Activated T-cell treated with anti-CD3 and anti-CD28 coated beads, Interleukin-2, amount 50 U/mL, for 48 hours (primary cell): ENCODE measurements around the gene ZNF287.
"Not testable (repeated sequence)": the region's sequence is repeated elsewhere in the genome, so short reads cannot be mapped to it uniquely, and the experiment has no call there.

Experiments used
- DNase-seq, 2 experiments: peaks; one replicate each; pipeline ENCODE4 v3.0.0-alpha.2; 2020

The ZNF287 gene

DNA sequence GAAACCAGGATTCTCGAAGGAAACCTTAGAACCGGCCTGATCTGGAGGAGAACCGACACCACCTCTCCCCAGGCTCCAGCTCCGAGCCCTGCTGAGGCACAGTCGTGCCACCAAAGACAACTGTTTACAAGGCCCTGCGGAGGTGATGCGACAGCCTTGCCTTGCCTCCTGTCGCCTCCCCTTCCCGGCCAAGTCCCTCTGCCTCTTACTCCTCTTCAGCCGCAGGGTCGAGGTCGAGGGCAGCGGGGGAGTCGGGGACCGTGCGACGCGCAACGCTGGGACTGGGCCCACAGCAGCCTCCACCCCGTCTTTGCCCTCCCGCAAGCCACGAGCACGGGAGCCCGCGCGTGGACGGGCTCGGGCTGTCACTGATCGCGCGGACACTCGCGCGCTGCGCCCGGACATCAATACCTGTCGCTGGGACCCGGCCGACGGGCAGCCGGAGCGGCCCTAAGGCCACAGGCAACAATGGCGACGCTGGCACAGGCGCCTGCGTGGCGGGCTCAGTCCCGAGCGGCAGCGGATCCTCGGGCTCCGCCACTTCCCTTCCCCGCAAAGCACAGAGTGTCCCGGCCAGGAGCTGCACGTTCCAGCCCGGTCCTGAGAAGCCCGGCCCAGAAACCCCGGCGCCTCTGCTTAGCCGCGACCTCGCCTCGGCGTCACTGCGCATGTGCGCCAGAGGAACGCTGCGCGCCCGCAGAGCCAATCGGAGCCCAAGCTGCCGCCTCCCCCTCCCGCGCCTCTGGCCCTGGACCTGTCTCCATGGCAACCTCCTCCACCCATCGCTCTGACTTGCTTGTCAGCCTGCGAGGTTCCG is at the start of gene ZNF287:
TSS of gene ZNF287 (minus strand) at position 664 of the 817 bp plus-strand sequence. CDS start 1,473 bp downstream, outside the sequence.
- DNase-seq, result peak; percentile 89 to 93

DNA sequence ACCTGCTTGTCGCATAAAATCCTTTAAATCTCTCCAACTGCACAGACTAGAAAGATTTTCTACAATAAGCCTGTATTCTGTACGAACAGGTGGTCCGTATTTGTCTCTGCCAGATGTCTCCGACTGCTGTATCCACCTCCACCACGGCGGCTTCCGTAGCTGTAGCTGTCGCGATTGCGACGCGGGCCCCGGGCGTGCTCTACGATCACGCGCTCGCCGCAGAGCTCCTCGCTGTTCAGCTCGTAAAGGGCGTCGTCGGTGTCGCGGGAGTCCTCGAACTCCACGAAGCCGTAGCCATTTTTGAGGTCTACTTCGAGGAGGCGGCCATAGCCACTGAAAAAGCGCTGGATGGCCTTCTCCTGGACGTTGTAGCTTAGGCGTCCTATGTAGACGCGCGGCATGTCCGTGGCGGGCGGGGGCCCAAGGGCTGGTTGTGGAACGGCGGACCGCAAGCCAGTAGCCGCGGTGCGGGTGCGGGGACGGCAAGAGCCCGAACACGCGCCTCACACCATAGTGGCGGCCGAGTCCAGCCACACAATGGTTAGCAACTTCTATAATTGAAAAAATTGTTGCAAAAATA is 48.6 kb upstream of the ZNF287 start:
- DNase-seq, result no peak

DNA sequence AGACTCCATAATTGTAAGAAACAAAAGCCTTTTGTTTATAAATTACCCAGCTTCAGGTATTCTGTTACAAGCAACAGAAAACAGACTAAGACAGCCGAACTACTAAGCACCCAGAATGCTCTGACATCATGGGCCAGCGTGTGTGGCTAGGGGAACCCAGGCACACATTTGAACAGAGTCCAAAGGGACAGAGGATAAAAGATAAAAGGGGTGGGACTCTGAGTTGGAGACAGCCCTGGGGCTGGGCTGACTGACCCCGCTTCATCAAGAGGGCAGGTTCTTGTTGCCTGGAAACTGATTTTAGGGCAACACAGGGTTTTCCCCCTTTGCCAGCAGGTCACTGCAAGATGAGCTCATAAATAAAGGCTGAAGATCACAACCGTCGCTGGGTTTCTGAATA is 30.5 kb upstream of the ZNF287 start:
- DNase-seq, result no peak

DNA sequence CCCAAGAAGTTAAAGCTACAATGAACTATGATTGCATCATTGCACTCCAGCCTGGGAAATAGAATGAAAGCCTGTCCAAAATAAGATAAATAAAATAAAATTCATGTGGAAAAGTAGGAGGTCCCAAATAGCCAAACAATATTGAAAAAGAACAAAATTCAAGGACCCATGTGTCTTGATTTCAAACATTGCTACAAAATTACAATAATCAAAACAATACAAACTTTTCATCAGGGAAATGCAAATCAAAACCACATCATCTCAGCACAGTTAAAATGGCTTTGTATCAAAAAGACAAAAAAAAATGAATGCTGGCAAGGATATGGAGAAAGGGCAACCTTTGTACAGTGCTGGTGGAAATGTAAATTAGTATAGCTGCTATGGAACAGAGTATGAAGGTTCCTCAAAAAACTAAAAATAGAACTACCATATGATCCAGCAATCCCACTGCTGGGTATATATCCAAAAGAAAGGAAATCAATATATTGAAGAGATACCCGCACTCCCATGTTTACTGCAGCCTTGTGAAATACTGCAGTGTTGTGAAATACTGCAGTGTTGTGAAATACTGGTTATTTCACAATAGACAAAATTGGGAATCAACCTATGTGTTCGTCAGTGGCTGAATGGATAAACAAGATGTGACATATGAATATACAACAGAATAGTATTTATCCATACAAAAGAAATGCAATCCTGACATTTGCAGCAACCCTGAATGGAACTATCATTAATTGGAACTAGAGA is 24.5 kb upstream of the ZNF287 start:
- DNase-seq, result no peak

DNA sequence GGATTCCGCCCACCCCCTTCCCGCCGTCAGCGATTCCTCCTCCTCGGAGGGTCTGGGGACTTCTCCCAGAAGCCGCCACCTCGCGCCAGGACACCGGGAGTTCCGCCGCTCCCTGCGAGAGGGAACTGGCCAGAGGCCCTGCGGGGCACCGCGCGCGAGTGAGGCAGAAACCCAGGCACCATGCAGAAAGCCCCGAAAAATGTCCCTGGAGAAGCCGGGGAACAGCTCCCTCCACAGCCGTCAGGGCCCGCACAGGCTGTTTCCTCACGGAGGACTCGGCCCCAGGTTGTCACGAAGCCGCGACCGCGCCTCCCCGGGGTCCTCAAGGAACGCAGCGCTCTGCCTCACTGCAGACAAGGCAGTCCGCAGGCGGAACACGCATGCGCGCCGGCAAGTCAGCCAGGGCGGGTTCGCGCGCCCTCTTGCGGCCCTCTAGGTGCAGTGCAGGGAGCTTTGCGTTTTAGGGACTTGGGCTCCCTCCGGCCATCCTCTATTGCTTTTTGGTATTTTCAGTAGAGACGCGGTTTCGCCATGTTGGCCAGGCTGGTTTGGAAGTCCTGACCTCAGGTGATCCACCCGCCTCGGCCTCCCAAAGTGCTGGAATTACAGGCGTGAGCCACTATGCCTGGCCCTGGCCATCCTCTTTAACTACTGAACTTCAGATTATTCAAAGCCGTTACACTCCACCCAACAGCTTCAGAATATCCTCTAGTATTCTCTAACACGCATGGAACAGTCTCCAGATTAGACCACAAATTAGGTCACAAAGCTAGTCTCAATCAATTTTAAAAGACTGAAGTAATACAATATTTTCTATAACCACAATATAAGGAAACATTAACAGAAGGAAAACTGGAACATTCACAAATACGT is 20.3 kb upstream of the ZNF287 start:
- peak; percentile 96 for DNase-seq

DNA sequence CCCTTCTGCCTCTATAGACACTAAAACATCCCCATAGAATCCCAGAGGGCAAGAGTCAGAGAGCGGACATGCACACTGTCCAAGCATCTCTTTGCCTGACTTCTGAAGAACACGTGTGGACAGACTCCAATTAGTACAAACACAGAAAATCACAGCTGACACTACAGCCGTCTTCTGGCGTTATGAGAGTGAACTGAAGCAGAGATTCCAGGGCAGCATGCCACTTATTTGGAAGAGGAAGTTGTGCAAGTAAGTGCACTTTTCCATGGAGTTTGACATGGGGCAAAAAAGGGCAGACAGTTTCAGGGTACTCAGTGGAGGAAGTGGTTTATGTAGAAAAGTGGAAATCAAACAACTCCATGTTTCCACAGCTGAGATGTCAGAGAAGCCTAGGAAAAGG is 16.8 kb upstream of the ZNF287 start:
- no peak for DNase-seq

DNA sequence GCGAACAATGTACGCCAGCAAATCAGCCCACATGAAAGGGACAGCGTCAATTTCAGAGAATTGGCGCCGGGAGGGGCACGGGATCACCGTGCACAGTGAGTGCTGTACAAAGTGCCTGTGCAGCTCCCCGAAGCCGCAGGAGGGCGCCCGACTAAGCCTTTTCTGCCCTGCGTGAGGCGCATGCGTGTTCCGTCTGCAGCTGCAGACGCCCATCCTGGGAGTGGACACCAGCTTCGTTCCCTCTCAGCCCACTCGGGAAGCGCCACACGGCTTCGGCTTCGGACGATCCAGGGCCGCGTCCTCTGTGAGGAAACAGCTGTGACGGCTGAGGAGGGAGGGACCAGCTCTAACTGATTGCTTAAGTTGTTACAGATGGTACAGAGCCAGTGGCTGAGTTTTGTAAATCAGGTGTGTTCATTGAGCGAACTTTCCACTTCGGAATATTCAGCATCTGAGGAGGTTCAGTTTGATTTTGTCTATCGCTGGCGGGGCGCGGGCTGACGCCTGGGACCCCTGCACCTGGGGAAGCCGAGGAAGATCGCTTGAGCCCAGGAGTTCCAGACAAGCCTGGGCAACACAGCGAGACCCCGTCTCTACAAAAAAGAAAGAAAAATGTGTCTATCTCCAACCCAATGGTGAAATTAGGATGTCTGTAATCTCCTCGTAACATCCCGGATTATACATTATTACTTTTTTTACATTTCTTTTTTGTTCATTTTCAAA is 15.4 kb upstream of the ZNF287 start:
- peak; percentile 95 to 96 for DNase-seq

DNA sequence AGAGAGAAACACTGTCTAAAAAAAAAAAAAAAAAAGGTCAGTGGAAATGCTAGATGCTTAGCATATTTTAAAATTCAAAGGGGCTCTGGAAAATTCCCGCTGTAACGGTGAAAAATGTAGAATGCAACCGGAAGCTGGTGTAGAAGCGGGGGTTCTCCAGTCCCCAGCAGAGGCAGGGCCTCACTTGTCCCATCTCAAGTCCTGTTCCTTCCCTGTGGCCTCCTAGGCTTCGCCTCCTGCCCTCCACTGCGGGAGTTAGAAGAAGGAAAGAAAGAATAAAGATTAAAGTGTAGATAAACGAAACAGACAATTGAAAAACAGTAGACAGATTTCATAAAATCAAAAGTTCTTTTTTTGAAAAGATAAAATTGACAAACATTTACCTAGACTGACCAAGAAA is 14.8 kb upstream of the ZNF287 start:
- DNase-seq, result peak in 1 of 2 experiments; percentile 21

DNA sequence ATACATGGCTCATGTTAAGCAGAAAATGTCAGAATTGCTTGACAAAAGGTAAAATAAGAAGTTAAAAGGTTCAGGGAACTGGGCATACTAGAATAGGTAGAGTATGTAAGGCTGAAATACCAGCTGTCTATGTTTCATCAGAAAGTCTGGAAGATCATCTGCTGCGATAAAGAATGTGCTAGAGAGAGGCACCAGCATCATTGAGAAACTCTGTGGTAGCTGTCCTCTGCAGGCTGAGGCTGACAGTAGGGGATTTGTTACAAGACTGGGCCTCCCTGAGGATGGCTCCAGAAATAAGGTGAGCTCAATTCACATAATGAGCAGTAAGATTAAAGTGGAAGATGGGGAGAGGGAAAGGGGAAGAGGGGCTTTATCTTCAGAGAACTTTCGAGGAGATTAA is 4.5 kb upstream of the ZNF287 start:
- no peak for DNase-seq

DNA sequence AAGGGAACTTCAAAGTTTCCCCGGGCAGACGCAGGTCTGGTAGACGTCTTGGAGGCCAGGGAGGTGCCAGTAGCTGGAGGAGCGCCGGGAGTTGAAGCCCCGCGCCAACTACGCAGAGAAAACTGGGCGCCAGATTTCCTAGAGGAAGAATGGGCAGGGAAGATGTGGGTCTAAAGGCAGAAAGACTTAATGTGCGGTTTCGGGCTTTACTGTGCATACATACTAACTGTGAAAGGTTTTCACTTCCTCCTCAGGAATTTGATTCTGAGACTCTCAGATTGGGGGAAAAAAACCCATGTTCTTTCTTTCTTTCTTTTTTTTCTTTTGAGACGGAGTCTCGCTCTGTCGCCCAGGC is 331 bp upstream of the ZNF287 start:
- DNase-seq, result no peak

DNA sequence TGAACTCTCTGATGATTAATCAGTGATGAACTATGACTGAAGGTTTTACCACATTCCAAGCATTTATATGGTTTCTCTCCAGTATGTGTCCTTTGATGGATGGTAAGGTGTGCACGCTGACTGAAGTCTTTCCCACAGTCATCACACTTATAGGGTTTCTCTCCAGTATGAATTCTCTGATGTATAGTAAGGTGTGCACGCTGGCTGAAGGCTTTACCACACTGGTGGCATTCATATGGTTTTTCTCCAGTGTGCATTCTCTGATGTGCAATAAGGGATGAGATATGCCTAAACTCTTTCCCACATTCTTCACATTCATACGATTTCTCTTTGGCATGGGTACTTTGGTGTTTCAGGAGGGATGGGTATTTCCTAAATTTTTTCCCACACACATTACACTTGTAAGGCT is 16.4 kb downstream of the ZNF287 start:
- DNase-seq, result no peak

DNA sequence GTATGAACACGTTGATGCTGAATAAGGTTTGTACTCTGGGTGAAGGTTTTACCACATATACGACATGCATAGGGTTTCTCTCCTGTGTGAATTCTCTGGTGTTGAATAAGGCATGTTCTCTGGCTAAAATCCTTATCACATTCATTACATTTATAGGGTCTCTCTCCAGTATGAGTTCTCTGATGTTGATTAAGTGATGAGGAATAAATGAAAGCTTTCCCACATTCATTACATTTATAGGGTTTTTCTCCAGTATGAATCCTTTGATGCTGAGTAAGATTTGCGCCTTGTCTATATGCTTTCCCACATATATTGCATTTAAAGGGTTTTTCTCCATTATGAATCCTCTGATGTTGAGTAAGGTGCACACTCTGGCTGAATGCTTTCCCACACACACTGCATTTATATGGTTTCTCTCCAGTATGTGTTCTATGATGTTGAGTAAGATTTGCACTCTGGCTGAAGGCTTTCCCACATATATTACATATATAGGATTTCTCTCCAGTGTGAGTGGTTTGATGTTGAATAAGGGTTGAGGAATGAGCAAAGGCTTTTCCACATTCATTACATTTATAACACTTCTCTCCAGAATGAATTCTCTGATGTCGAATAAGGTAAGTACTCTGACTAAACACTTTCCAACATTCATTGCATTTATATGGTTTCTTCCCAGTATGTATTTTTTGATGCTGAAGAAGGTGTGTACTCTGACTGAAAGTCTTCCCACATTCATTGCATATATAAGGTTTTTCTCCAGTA is 16.9 kb downstream of the ZNF287 start:
- DNase-seq, result no peak

DNA sequence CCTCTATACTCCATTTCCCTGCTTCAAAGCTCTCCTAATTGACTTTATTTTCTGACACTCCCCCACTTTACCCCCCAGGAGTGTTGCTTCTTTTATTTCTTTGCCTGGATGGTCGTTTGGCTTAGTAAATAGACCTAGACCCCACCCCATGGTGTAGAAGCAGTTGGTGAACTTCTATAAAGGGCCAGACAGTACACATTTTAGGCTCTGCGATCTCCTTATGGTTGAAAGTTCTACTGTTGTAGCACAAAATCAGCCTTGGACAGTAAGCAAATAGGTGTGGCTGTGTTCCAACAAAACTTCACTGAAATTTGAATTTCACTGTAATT is 31.9 kb downstream of the ZNF287 start:
- no peak for DNase-seq

DNA sequence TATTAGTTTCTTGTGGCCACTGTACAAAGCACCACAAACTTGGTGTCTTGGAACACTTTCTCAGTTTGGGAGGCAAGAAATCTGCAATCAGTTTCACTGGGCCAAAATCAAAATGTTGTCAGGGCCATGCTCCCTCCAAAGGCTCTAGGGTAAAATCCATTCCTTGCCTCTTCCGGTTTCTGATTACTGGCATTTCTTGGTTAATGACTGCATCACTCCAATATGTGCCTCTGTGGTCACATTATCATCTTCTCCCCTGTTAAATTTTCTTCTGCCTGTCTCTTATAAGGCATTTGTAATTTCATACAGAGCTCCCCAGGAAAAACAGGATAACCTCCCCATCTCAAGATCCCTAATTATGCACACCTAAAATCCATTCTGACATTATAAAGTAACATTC is 34.8 kb downstream of the ZNF287 start:
- no peak for DNase-seq

DNA sequence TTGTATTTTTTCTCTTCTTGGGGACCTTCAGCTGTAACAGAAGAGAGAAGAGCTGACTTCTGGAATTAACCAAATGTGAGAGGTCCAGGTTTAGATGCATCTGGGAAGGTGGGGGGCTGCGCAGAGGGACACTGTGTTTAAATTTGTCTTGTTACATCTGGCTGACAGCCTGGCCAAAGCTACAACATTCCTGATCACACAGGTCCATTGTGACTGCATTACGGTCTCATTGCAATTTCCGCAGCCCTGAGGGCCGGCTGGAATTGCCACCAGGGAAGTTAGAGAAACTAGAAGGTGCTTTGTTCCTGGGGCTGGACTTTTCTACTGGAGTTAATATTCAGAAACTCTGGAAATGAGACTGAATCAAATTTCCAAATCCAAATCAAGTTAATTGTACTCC is 39.1 kb downstream of the ZNF287 start:
- DNase-seq, result no peak

DNA sequence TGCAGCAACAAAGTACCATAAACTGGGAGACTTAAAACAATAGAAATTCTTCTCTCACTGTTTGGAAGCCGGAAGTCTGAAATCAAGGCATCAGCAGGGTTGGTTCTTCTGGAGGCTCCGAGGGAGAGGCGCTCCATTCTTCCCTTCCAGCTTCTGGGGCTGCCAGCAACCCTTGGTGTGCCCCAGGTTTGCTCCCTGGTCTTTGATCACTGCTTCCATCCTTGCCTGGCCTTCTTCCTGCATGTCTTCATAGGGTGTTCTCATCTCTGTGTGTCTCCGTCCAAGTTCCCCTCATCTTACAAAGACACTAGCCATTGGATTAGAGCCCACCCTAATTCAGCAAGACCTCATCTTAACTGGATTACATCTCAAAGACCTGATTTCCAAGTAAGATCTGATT is 41.7 kb downstream of the ZNF287 start:
- DNase-seq, result no peak

DNA sequence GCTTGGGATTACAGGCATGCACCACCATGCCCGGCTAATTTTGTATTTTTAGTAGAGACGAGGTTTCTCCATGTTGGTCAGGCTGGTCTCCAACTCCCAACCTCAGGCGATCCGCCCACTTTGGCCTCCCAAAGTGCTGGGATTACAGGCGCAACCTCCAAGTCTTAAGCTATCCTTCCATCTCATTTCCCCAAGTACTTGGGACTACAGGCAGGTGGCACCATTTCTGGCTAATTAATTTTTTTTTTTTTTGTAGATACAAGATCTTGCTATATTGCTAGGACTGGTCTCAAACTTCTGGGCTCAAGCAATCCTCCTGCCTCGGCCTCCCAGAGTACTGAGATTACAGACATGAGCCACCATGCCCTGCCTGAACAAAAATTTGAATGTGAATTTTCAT is 43.4 kb downstream of the ZNF287 start:
- not testable (repeated sequence) for DNase-seq

DNA sequence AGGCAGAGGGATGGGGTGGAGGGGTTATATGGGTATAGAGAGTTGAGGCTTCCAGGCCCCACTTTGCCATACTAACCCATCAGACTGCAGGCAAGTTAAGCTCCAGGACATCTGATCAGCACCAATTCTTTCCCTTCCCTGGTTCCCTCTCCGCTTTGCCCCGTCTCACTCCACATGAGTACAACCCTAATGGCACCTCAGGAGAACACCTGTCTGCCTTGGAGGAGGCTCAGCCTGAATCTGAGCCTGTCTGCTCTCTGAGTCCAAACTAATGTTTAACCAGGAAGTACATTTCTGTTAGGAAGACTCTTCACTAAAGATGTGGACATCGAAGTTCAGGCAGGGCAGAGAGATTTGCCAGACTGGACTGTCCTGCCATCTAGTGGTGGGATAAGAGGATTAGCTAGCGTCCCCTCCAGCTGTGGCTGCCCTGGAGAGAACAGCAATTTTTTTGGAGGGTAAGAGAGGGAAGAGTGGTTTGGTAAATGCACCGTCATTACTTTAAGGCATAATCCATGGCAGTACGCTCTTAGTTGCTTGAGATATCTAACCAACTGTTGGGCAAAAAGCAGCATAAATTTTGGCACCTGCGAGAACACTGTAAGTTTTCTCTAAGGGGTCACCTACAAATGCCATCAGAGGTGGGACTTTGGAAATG is 47.8 kb downstream of the ZNF287 start:
- peak; percentile 60 to 69 for DNase-seq

DNA sequence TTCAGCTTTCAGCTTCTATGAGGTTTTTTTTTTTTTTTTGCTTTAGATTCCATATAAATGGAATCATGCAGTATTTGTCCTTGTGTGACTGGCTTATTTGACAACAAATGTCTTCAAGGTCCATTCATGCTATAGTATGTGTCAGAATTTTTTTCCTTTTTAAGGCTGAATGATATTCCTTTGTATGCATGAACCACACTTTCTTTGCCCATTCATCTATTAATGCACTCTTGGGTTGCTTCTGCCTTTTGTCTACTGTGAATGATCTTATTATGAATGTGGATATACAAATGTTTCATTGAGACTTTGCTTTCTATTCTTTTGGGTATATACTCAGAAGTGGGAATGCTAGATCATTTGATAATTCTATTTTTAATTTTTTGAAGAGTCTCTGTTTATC is 50.0 kb downstream of the ZNF287 start:
- DNase-seq, result no peak

DNA sequence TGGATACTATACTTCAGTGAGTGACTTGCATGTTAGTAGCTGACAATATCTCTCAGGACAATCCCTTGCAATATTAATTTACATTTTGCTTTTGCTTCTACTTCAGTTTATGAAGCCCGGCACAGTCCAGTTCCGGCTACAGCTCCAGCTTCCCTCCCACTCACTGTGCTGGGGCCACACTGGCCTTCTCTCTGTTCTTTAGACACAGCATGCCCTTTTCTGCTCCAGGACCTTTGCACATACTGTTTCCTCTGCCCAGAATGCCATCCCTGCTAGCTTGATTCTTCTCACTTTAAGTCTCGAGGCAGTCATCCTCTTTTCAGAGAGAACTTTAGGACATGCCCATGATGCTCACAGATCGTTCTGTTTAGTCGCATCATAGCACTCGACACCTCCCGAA is 51.5 kb downstream of the ZNF287 start:
- no peak for DNase-seq

DNA sequence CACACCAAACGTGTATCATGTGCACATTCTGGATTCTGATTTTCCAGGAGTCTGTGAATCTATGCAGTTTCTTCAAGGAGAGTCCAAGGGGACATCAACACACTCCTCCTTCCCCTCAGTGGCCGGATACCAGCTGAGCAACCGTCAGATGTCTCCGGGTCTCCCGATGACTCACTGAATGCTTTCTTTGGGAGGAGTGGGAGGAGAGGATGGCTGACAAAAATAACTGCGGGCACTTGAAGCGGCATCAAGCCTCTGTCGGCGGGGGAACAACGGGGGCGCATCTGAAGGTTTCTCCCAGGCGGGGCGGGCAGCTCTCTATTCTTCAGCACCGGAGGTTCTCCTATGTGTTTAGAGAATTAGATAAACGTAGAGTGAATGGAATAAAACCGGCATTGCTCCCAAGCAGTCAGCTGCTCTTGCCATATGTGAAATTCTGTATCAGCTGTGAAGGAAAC is 52.4 kb downstream of the ZNF287 start:
- DNase-seq, result no peak
